Hepatocyte (in vitro differentiated cells): ENCODE data around the gene CD69. TPM values are rescaled to one million over a fixed set of nuclear protein-coding genes. Genes with fewer than 3 reads are reported as not detected.

Experiments
- DNase-seq: peaks from one replicate; pipeline ENCODE4 v3.0.0-alpha.2; 2016; ENCODE audit warnings: low spot score
- H2AFZ ChIP-seq: fragments of 200-600 bp; sonication (generic); 2 replicates; pipeline ENCODE4 v1.6.0; 2016; ENCODE audit warnings: antibody characterized with exemption, mild to moderate bottlenecking
- H3K27ac ChIP-seq: fragments of 200-600 bp; sonication (generic); 2 replicates; pipeline ENCODE4 v1.5.1; 2016; ENCODE audit warnings: mild to moderate bottlenecking
- H3K27me3 ChIP-seq: fragments of 200-600 bp; sonication (generic); 2 replicates; pipeline ENCODE4 v1.6.1; 2016
- H3K36me3 ChIP-seq: fragments of 200-600 bp; sonication (generic); replicated peaks from 2 replicates; pipeline ENCODE4 v1.5.1; 2016; ENCODE audit warnings: low read depth; ENCODE audit not compliant: insufficient read depth
- H3K4me1 ChIP-seq: fragments of 200-600 bp; sonication (generic); 2 replicates; pipeline ENCODE4 v1.5.1; 2016; ENCODE audit warnings: mild to moderate bottlenecking, moderate library complexity; ENCODE audit not compliant: insufficient read depth
- H3K4me2 ChIP-seq: fragments of 200-600 bp; sonication (generic); 2 replicates; pipeline ENCODE4 v1.6.0; 2016
- H3K4me3 ChIP-seq: fragments of 200-600 bp; sonication (generic); 2 replicates; pipeline ENCODE4 v1.5.1; 2016; ENCODE audit warnings: mild to moderate bottlenecking
- H3K79me2 ChIP-seq: fragments of 200-600 bp; sonication (generic); 2 replicates; pipeline ENCODE4 v1.6.0; 2017; ENCODE audit warnings: mild to moderate bottlenecking
- H3K9me2 ChIP-seq: fragments of 200-600 bp; sonication (generic); replicated peaks from 2 replicates; pipeline ENCODE4 v1.6.0; 2017; ENCODE audit warnings: mild to moderate bottlenecking; ENCODE audit not compliant: insufficient read depth
- H3K9me3 ChIP-seq: fragments of 200-600 bp; sonication (generic); 2 replicates; pipeline ENCODE4 v1.5.1; 2016; ENCODE audit warnings: low read depth, mild to moderate bottlenecking
- H4K20me1 ChIP-seq: fragments of 200-600 bp; sonication (generic); 2 replicates; pipeline ENCODE4 v1.6.0; 2016; ENCODE audit warnings: mild to moderate bottlenecking; ENCODE audit not compliant: insufficient read depth, poor library complexity, severe bottlenecking
- EZH2 ChIP-seq: fragments of 200-600 bp; sonication (generic); IDR thresholded peaks from 2 replicates; pipeline ENCODE4 v1.6.1; 2016; ENCODE audit warnings: antibody characterized with exemption, mild to moderate bottlenecking, borderline replicate concordance
- EZH2phosphoT487 ChIP-seq: fragments of 200-600 bp; sonication (generic); IDR thresholded peaks from one replicate; pipeline ENCODE4 v1.6.1; 2018; ENCODE audit warnings: antibody characterized with exemption, mild to moderate bottlenecking, low read depth, moderate library complexity; ENCODE audit not compliant: unreplicated experiment, severe bottlenecking
- WGBS: methylation state at CpG from one replicate; pipeline ENCODE4 v1.1.6; 2016; ENCODE audit warnings: low lambda C conversion rate; ENCODE audit errors: missing lambda C conversion rate; 5-methylcytosine and 5-hydroxymethylcytosine counted together
- polyA plus RNA-seq: library from polyadenylated mRNA; unstranded; fragments of >200 nt; fragmentation: Nextera tagmentation; extraction: Ambion mirVana; gene quantifications from 2 replicates; pipeline ENCODE4 v1.2.1, GENCODE V29; 2016
- total RNA-seq: library from RNA; depleted of rRNA; stranded (reverse); fragments of >200 nt; gene quantifications from 2 replicates; pipeline ENCODE4 v1.2.3, GENCODE V29; 2014
- TF ChIP-seq, protein P1 (sequence below): fragments of 200-600 bp; sonication (generic); IDR thresholded peaks from 2 replicates; pipeline ENCODE4 v1.5.1; 2016; ENCODE audit warnings: antibody characterized with exemption, mild to moderate bottlenecking; ENCODE audit not compliant: poor library complexity

CD69 gene
- total and polyA plus RNA-seq, 2 experiments from 2014 or later, result 0.07 to 0.57 TPM

- 46% methylated on average over 9 of the region's 9 CpGs for WGBS
- Histone ChIP-seq H3K4me1 (no peaks in the 10 kb centered on the region), H4K20me1 (no peaks in the 10 kb centered on the region), H3K9me2 (no peaks in the 10 kb centered on the region), H3K36me3 (no peaks in the 10 kb centered on the region), H3K9me3 (no peaks in the 10 kb centered on the region), H3K27me3 (no peaks in the 10 kb centered on the region), H3K27ac (no peak overlapping the region), H3K4me3 (no peak overlapping the region), H2AFZ (no peak overlapping the region), H3K4me2 (no peak overlapping the region), H3K79me2 (no peaks in the 10 kb centered on the region)
- TF ChIP-seq, protein P1, sequence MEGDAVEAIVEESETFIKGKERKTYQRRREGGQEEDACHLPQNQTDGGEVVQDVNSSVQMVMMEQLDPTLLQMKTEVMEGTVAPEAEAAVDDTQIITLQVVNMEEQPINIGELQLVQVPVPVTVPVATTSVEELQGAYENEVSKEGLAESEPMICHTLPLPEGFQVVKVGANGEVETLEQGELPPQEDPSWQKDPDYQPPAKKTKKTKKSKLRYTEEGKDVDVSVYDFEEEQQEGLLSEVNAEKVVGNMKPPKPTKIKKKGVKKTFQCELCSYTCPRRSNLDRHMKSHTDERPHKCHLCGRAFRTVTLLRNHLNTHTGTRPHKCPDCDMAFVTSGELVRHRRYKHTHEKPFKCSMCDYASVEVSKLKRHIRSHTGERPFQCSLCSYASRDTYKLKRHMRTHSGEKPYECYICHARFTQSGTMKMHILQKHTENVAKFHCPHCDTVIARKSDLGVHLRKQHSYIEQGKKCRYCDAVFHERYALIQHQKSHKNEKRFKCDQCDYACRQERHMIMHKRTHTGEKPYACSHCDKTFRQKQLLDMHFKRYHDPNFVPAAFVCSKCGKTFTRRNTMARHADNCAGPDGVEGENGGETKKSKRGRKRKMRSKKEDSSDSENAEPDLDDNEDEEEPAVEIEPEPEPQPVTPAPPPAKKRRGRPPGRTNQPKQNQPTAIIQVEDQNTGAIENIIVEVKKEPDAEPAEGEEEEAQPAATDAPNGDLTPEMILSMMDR, result no peak
- TF ChIP-seq EZH2, result no peak
- TF ChIP-seq EZH2phosphoT487, result no peak
- no peak for DNase-seq
These were observed 9.2 kb downstream of the CD69 start for GRCh38 chr12:9751204-9752144.

- Histone ChIP-seq H3K27ac (no peak overlapping the region), H3K9me2 (no peaks in the 10 kb centered on the region), H3K4me2 (peak overlapping the region; percentile 67), H3K4me1 (no peaks in the 10 kb centered on the region), H3K9me3 (no peaks in the 10 kb centered on the region), H3K36me3 (no peaks in the 10 kb centered on the region), H2AFZ (no peak overlapping the region), H3K79me2 (no peaks in the 10 kb centered on the region), H4K20me1 (no peaks in the 10 kb centered on the region), H3K4me3 (no peak overlapping the region), H3K27me3 (no peaks in the 10 kb centered on the region)
- 21% methylated on average over 20 of the region's 20 CpGs for WGBS
- TF ChIP-seq, protein P1, result peak; percentile 84
- TF ChIP-seq EZH2, result no peak
- peak; percentile 78 for DNase-seq
These were observed 10.2 kb downstream of the CD69 start for GRCh38 chr12:9750276-9751203.

DNA sequence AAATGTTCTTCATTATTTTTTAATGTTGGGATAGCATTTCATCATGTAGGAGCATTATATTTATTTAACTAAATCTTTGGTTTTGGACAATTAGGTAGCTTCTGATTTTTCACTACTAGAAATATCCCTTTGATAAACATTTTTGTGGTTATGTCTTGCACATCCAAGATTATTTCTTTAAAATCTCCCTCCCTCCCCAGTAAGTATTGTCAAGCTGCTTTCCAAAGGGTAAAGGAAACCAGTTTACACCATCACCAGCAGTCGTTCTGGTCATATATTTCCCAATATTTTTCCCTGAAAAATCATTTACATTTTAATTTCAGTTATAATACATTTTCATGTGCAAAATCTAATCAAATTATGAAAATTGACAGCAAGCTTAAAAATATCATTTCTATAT is 11.1 kb downstream of the CD69 start:
- no peaks in the 10 kb centered on the region for H3K4me1 ChIP-seq
- 70% methylated on average over 1 of the region's 1 CpG for whole genome bisulfite sequencing
- H2AFZ ChIP-seq, result no peak overlapping the region
- H4K20me1 ChIP-seq, result no peaks in the 10 kb centered on the region
- no peak overlapping the region for H3K4me3 ChIP-seq
- H3K9me3 ChIP-seq, result no peaks in the 10 kb centered on the region
- H3K79me2 ChIP-seq, result no peaks in the 10 kb centered on the region
- no peaks in the 10 kb centered on the region for H3K9me2 ChIP-seq
- no peaks in the 10 kb centered on the region for H3K27me3 ChIP-seq
- DNase-seq, result no peak
- TF ChIP-seq, protein P1, result no peak
- TF ChIP-seq EZH2 (no peak), EZH2phosphoT487 (no peak)
- no peak overlapping the region for H3K27ac ChIP-seq
- no peaks in the 10 kb centered on the region for H3K36me3 ChIP-seq
- no peak overlapping the region for H3K4me2 ChIP-seq
